H9 (cell line): ENCODE results near the gene TLK2. TPM values are rescaled to one million over a fixed set of nuclear protein-coding genes. Genes with fewer than 3 reads are reported as not detected.

ENCODE experiments used
- DNase-seq: peaks from one replicate; pipeline ENCODE4 v3.0.0-alpha.2; 2017
- H2AFZ ChIP-seq: one replicate; pipeline ENCODE4 v1.6.1; 2013; ENCODE audit warnings: mild to moderate bottlenecking, low read length, control low read depth, moderate library complexity
- H2AK5ac ChIP-seq: 2 replicates; pipeline ENCODE4 v1.6.1; 2013; ENCODE audit warnings: low read length, control low read depth, mixed read lengths; ENCODE audit not compliant: insufficient read length
- H2BK120ac ChIP-seq: one replicate; pipeline ENCODE4 v1.6.1; 2013; ENCODE audit warnings: low read depth, mild to moderate bottlenecking, low read length, control low read depth, inconsistent platforms; ENCODE audit not compliant: poor library complexity, severe bottlenecking
- H2BK12ac ChIP-seq: 2 replicates; pipeline ENCODE4 v1.6.1; 2013; ENCODE audit warnings: low read length, control low read depth, mixed read lengths, low read depth; ENCODE audit not compliant: insufficient read length
- H2BK15ac ChIP-seq: 2 replicates; pipeline ENCODE4 v1.6.1; 2013; ENCODE audit warnings: low read depth, low read length, control low read depth
- H2BK20ac ChIP-seq: one replicate; pipeline ENCODE4 v1.6.1; 2013; ENCODE audit warnings: low read depth, mild to moderate bottlenecking, low read length, control low read depth, inconsistent platforms; ENCODE audit not compliant: poor library complexity, severe bottlenecking
- H2BK5ac ChIP-seq: 2 replicates; pipeline ENCODE4 v1.6.1; 2013; ENCODE audit warnings: low read length, control low read depth, mixed read lengths; ENCODE audit not compliant: insufficient read length
- H3K14ac ChIP-seq: 2 replicates; pipeline ENCODE4 v1.6.1; 2013; ENCODE audit warnings: low read length, control low read depth; ENCODE audit not compliant: insufficient read depth
- H3K18ac ChIP-seq: 2 replicates; pipeline ENCODE4 v1.6.1; 2013; ENCODE audit warnings: low read depth, mild to moderate bottlenecking, mixed read lengths, low read length, control low read depth; ENCODE audit not compliant: insufficient read length
- H3K23ac ChIP-seq: 2 replicates; pipeline ENCODE4 v1.6.1; 2013; ENCODE audit warnings: low read length, control low read depth, mixed read lengths, low read depth; ENCODE audit not compliant: insufficient read length
- H3K23me2 ChIP-seq: 2 replicates; pipeline ENCODE4 v1.6.1; 2013; ENCODE audit warnings: low read depth, mild to moderate bottlenecking, mixed read lengths, low read length, control low read depth; ENCODE audit not compliant: insufficient read length, poor library complexity, severe bottlenecking
- H3K27ac ChIP-seq: 2 replicates; pipeline ENCODE4 v1.5.1; 2013; ENCODE audit warnings: low read length, control low read depth, mixed read lengths, low read depth; ENCODE audit not compliant: insufficient read length
- H3K27me3 ChIP-seq: 2 replicates; pipeline ENCODE4 v1.6.1; 2013; ENCODE audit warnings: low read length, control low read depth, inconsistent platforms; ENCODE audit not compliant: insufficient read depth
- H3K4ac ChIP-seq: 2 replicates; pipeline ENCODE4 v1.6.1; 2013; ENCODE audit warnings: low read depth, mild to moderate bottlenecking, control low read depth, inconsistent platforms, low read length, moderate library complexity
- H3K4me1 ChIP-seq: 2 replicates; pipeline ENCODE4 v1.6.1; 2013; ENCODE audit warnings: low read length, control low read depth, inconsistent platforms; ENCODE audit not compliant: insufficient read depth
- H3K4me2 ChIP-seq: 2 replicates; pipeline ENCODE4 v1.6.1; 2013; ENCODE audit warnings: low read length, control low read depth, mixed read lengths; ENCODE audit not compliant: insufficient read length, insufficient read depth
- H3K56ac ChIP-seq: 2 replicates; pipeline ENCODE4 v1.6.1; 2013; ENCODE audit warnings: low read depth, mild to moderate bottlenecking, mixed read lengths, low read length, control low read depth; ENCODE audit not compliant: insufficient read length
- H3K79me1 ChIP-seq: 2 replicates; pipeline ENCODE4 v1.6.1; 2013; ENCODE audit warnings: low read depth, mild to moderate bottlenecking, moderate library complexity, low read length, control low read depth, inconsistent platforms; ENCODE audit not compliant: insufficient read depth, poor library complexity, severe bottlenecking
- H3K79me2 ChIP-seq: 2 replicates; pipeline ENCODE4 v1.6.1; 2013; ENCODE audit warnings: low read length, control low read depth, inconsistent platforms; ENCODE audit not compliant: insufficient read depth
- H3K9ac ChIP-seq: 2 replicates; pipeline ENCODE4 v1.6.1; 2013; ENCODE audit warnings: low read length, control low read depth, mixed read lengths; ENCODE audit not compliant: insufficient read length; ENCODE audit errors: extremely low read depth
- H3K9me3 ChIP-seq: one replicate; pipeline ENCODE4 v1.6.1; 2013; ENCODE audit warnings: low read depth, low read length, inconsistent platforms; ENCODE audit not compliant: control insufficient read depth
- H3T11ph ChIP-seq: one replicate; pipeline ENCODE4 v1.6.1; 2013; ENCODE audit warnings: mild to moderate bottlenecking, low read length, control low read depth, inconsistent platforms
- H4K20me1 ChIP-seq: one replicate; pipeline ENCODE4 v1.6.1; 2013; ENCODE audit not compliant: control insufficient read depth, insufficient read length, insufficient read depth
- H4K5ac ChIP-seq: 2 replicates; pipeline ENCODE4 v1.6.1; 2013; ENCODE audit warnings: low read depth, mild to moderate bottlenecking, mixed read lengths, low read length, control low read depth; ENCODE audit not compliant: insufficient read length
- H4K8ac ChIP-seq: replicated peaks from 2 replicates; pipeline ENCODE4 v1.6.1; 2013; ENCODE audit warnings: low read length, control low read depth, mixed read lengths, low read depth; ENCODE audit not compliant: insufficient read length
- H4K91ac ChIP-seq: 2 replicates; pipeline ENCODE4 v1.6.1; 2013; ENCODE audit warnings: low read depth, mild to moderate bottlenecking, moderate library complexity, mixed read lengths, low read length, control low read depth; ENCODE audit not compliant: insufficient read length
- H3K27ac Mint-ChIP-seq, 3 experiments: 2 replicates in 2 of 3; 3 replicates in 1 of 3; pipeline ENCODE4 v1.8.0; 2020 to 2021; ENCODE audit warnings: mixed read lengths in 3 of 3, mild to moderate bottlenecking in 1 of 3, moderate library complexity in 1 of 3
- H3K27me3 Mint-ChIP-seq: 2 replicates; pipeline ENCODE4 v1.8.0; 2021; ENCODE audit warnings: low read depth, mild to moderate bottlenecking, moderate library complexity, mixed read lengths
- H3K36me3 Mint-ChIP-seq, 3 experiments: 2 replicates in 2 of 3; 3 replicates in 1 of 3; pipeline ENCODE4 v1.8.0; 2020 to 2021; ENCODE audit warnings: low read depth in 3 of 3, mixed read lengths in 3 of 3; ENCODE audit not compliant: insufficient read depth in 1 of 3
- H3K4me1 Mint-ChIP-seq, 2 experiments: 2 replicates each; pipeline ENCODE4 v1.8.0; 2020; ENCODE audit warnings: mixed read lengths in 2 of 2
- H3K4me3 Mint-ChIP-seq, 2 experiments: 2 replicates in 1 of 2; 3 replicates in 1 of 2; pipeline ENCODE4 v1.8.0; 2020 to 2021; ENCODE audit warnings: mild to moderate bottlenecking in 2 of 2, mixed read lengths in 2 of 2, moderate library complexity in 1 of 2
- H3K9me3 Mint-ChIP-seq, 2 experiments: 2 replicates in 1 of 2; 3 replicates in 1 of 2; pipeline ENCODE4 v1.8.0; 2020; ENCODE audit warnings: mild to moderate bottlenecking in 2 of 2, mixed read lengths in 2 of 2, moderate library complexity in 1 of 2
- WGBS: extraction: QIAGEN DNeasy Blood & Tissue Kit; methylation state at CpG from one replicate; pipeline ENCODE4 v1.1.7; 2013; ENCODE audit warnings: missing lambda C conversion rate, low lambda C conversion rate, mixed read lengths; ENCODE audit not compliant: insufficient read length; ENCODE audit errors: extremely low coverage; 5-methylcytosine and 5-hydroxymethylcytosine counted together
- total RNA-seq: library from RNA; stranded (reverse); gene quantifications from 2 replicates; pipeline ENCODE4 v1.2.1, GENCODE V29; 2021
- TF ChIP-seq, protein P1 (sequence below): fragments of 200-600 bp; sonication (generic); conservative IDR thresholded peaks from 3 replicates; pipeline ENCODE4 v1.8.0; 2021; ENCODE audit warnings: antibody characterized with exemption, mild to moderate bottlenecking

Gene TLK2
- total RNA-seq, 1 experiment from 2014 or later: 63.7 TPM

- no peak overlapping the region for H2BK15ac ChIP-seq
- no peaks in the 10 kb centered on the region for H3K23me2 ChIP-seq
- H3K36me3 Mint-ChIP-seq: peaks cover 0 to 17% (median 12%) of the 10 kb centered on the region in 3 experiments; a peak in 6 of 7 replicates
- WGBS: no CpG with 5 or more reads among the region's 1 CpG
- no peak overlapping the region for H3K4ac ChIP-seq
- peaks cover 9% of the 10 kb centered on the region in 2 experiments for H3K9me3 Mint-ChIP-seq
- H3K4me3 Mint-ChIP-seq: no peak overlapping the region
- H4K91ac ChIP-seq: no peak overlapping the region
- H3K79me2 ChIP-seq: no peaks in the 10 kb centered on the region
- no peaks in the 10 kb centered on the region for H3K27me3 Mint-ChIP-seq
- no peaks in the 10 kb centered on the region for H3K4me1 ChIP-seq
- no peak overlapping the region for H2BK20ac ChIP-seq
- no peak overlapping the region for H3K27ac Mint-ChIP-seq
- TF ChIP-seq, protein P1, sequence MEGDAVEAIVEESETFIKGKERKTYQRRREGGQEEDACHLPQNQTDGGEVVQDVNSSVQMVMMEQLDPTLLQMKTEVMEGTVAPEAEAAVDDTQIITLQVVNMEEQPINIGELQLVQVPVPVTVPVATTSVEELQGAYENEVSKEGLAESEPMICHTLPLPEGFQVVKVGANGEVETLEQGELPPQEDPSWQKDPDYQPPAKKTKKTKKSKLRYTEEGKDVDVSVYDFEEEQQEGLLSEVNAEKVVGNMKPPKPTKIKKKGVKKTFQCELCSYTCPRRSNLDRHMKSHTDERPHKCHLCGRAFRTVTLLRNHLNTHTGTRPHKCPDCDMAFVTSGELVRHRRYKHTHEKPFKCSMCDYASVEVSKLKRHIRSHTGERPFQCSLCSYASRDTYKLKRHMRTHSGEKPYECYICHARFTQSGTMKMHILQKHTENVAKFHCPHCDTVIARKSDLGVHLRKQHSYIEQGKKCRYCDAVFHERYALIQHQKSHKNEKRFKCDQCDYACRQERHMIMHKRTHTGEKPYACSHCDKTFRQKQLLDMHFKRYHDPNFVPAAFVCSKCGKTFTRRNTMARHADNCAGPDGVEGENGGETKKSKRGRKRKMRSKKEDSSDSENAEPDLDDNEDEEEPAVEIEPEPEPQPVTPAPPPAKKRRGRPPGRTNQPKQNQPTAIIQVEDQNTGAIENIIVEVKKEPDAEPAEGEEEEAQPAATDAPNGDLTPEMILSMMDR: no peak
- no peak overlapping the region for H2AFZ ChIP-seq
- H2BK120ac ChIP-seq: no peak overlapping the region
- H4K20me1 ChIP-seq: no peaks in the 10 kb centered on the region
- H3K4me1 Mint-ChIP-seq: peaks cover 3 to 6% of the 10 kb centered on the region in 2 experiments; a peak in 3 of 4 replicates
- no peaks in the 10 kb centered on the region for H3K79me1 ChIP-seq
- H3K23ac ChIP-seq: no peak overlapping the region
- no peaks in the 10 kb centered on the region for H3K27me3 ChIP-seq
- H2BK5ac ChIP-seq: no peak overlapping the region
- H3T11ph ChIP-seq: no peak overlapping the region
- H4K5ac ChIP-seq: no peak overlapping the region
- no peak overlapping the region for H3K27ac ChIP-seq
- no peak overlapping the region for H3K4me2 ChIP-seq
- H2AK5ac ChIP-seq: no peak overlapping the region
- DNase-seq: no peak
- H3K18ac ChIP-seq: no peak overlapping the region
- no peak overlapping the region for H3K14ac ChIP-seq
- H4K8ac ChIP-seq: no peak overlapping the region
- H2BK12ac ChIP-seq: no peak overlapping the region
- H3K56ac ChIP-seq: no peak overlapping the region
- H3K9me3 ChIP-seq: no peaks in the 10 kb centered on the region
- H3K9ac ChIP-seq: no peak overlapping the region
These were observed 182.7 kb downstream of the TLK2 start for GRCh38 chr17:62661337-62661736.
